HG03378 (cell line): ENCODE measurements around the gene KCNJ2.

ENCODE experiments used
- ATAC-seq: cut with Tn5 transposase; IDR thresholded peaks from one replicate; pipeline ENCODE4 v1.9.1; 2021; ENCODE audit warnings: mild to moderate bottlenecking, moderate library complexity; ENCODE audit not compliant: unreplicated experiment

KCNJ2 gene

DNA sequence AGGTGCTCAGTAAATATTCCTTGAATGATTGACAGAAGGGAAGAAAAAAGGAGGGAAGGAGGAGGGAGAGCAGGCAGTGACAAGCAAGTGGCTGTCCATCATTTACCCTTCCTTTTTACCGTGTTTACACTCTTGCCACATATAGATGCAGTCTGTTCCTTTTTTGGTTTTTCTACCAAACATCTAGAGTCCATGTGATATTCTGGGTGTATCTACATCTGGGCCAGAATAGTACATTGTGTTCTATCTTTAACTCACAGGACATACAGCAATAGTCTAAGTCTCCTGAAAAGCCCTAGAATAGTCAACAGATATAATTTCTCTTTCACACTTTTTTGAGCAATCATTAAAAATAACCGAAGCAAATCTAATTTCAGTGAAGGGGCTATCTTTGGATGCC lies 33.5 kb downstream of the KCNJ2 start:
- no peak for ATAC-seq

DNA sequence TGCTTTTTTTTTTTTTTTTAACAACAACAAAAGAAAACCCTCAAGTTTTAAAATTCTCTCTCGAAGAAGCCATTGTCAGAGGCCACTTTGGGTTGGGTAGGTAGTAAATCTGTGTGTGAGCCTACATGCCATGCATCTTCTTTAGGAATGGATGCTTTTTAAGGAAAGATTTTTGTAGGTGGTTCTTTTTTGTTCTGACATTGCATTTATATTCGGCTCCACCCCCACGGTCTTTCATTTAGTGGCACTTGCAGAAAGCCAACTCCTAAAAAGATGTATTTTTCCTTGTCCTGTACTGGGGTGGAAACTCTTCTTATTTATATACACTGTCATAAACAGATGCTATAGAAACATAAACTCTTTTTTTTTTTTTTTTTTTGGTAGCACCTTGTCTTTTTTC lies 35.1 kb downstream of the KCNJ2 start:
- ATAC-seq = no peak

DNA sequence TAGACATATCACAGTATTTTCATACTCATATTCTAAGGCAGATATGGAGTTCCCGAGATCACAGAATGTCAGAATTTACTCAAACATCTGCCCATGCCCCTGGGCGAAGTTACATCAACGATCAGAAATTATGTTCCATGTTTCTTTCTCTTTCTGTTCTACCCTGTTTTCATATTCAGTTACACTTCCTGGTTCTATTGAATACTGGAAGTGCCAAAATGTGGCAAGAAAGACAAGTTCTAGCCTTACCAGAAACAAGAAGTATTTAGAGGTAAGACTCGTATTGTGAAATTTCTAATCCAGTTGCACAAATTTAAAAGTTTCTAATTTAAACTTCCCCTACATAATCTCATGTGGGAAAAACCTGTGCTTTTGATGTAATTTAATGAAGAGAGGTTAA lies 36.1 kb downstream of the KCNJ2 start:
- ATAC-seq = no peak

DNA sequence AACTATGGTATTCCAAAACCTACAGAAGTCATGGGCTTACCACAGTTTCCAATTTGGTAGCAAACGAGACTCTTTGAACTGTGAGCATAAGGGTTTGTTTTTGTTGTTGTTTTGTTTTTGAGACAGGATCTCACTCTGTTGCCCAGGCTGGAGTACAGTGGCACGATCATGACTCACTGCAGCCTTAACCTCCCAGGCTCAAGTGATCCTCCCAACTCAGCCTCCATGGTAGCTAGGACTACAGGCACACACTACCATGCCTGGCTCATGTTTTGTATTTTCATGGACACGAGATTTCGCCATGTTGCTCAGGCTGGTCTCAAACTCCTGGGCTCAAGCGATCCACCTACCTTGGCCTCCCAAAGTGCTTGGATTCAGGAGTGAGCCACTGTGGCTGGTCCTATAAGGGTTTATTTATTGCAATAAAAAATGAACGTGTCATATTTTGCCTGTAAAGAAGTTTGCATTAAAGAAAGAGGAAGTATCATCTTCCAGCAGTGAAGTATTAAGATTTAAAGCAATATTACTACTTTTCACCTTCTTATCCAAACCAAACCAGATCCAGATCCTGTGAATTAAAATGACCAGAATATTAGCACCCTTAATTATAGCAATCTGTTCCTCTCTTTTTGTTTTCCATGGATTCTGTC lies 37.2 kb downstream of the KCNJ2 start:
- no peak for ATAC-seq

DNA sequence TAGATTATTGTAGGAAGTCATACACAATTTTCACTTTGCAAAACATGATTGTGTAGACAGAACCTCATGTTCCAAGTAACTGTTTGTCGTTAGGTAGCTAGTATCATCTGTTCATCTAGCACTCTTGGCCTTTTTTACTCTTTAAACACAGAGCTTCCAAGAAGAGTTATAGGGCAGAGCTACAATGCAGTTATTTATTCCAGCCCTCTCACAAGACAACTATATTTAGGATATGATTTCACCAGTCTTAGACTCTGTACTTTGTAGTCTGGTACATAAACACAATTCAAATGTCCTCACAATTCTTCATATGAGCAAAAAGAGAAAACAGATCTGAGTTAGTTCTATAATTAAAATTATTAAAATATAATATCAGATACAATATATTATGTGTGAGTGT lies 37.9 kb downstream of the KCNJ2 start:
- ATAC-seq = no peak

DNA sequence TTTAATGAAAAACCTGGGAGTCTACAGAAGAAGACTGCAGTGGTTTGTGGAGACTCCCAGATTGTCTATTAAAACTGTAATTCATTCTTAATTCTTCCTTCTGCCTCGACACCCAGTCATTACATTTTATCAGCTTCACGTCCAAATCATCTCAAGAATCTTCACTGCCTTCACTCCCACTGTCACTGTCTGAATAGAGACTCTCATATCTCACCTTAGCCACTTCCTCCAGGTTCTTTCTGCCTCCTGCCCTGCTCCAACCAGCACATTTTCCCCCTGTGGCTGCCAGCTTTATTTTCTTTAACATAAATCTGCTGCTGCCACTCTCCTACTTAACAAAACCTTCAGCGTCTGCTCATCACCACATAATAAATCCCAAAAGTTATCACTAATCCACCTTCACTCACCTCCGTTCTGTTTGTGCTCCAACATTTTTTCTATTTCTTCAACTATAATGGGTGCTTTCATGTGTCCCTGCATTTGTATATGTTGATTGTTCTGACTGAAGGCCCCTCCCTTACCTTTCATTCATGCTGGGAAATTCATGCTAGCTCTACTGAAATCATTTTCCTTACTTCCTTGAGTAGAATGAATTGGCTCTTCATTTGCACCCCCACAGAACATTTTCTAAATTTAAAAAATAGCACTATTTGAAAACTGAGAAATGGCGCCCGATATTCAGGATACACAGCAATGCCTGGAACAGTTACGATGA lies 38.9 kb downstream of the KCNJ2 start:
- no peak for ATAC-seq

DNA sequence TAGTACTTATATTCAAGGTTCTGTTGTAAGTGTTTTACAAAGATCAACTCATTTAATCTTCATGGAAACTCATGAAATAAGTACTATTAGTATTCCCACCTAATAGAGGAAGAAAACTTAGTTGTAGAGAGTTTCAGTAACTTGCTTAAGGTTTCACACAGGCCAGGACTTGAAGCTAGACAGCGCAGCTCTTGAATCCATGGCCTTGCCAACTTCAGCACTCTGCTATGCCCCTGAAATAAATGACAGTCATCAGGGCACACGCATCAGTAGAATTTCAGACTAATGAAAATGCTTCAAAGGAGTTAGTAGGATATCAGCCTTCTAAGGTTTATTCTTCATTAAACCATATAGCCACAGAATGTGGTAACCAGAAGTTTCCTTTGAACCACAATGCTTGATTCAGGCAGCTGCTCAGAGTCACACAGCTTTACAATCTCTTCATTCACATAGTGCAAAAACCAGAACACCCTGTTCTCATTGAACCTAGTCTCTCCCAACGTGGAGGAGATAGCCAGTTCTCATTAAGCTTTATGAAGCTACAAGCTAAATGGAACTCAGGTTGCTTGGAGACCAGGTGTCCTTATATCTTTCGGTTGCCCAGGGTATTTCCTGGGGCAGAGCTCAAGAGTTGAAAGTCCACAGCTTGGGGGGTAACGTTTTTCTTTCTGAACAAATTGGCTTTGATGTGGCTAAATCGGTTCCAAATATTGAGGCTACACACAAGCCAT lies 39.7 kb downstream of the KCNJ2 start:
- no peak for ATAC-seq

DNA sequence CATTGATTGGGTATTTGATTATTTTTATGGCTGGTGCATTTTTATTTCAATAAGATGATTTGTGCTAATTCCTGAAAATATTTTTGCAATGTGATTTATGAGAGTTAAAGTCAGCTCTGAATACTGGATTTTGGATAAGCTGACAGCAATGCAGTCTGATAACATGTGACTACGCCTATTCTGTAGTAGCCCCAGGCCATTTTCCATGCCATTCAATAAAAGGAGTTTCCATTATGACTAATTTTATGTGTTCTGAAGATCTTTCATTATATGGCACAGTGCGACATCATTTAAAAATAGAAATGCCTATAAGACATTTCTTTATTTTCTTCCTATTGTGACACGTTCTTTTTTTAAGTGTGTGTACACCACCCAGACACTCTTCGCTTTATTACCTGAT lies 46.3 kb downstream of the KCNJ2 start:
- no peak for ATAC-seq

GRCh38 chr17:70217571-70217970 lies 48.2 kb downstream of the KCNJ2 start:
- no peak for ATAC-seq

- no peak for ATAC-seq
Observed at GRCh38 chr17:70225276-70225675, 55.9 kb downstream of the KCNJ2 start.
